H1 (cell line): ENCODE data around the gene THADA. TPM values are rescaled to one million over a fixed set of nuclear protein-coding genes. Genes with fewer than 3 reads are reported as not detected.
"Not testable (repeated sequence)": the region's sequence is repeated elsewhere in the genome, so short reads cannot be mapped to it uniquely, and the experiment has no call there.

Source experiments
- CTCF ChIA-PET: fragments of 300-600 bp; sonication (Branson Sonifier 250); formaldehyde crosslinking; loops from one replicate; lab custom pipeline; 2021; ENCODE audit not compliant: partially characterized antibody; lab: Charles Lee
- POLR2A ChIA-PET: fragments of 300-600 bp; sonication (Branson Sonifier 250); formaldehyde crosslinking; loops from one replicate; lab custom pipeline; 2021; ENCODE audit warnings: inconsistent platforms; ENCODE audit not compliant: partially characterized antibody; lab: Charles Lee
- DNase-seq, 2 experiments: peaks; one replicate each; pipeline versions ENCODE4 v3.0.0 to v3.0.0-alpha.2; 2010 to 2022; ENCODE audit warnings: low spot score in 2 of 2, low read depth in 1 of 2, mixed read lengths in 1 of 2
- FAIRE-seq: peaks from 2 replicates; lab custom pipeline; 2011; peaks lifted over from hg19 to GRCh38; lab: Jason Lieb, UNC
- H2AFZ ChIP-seq: 2 replicates; pipeline ENCODE4 v1.8.1; 2012; ENCODE audit warnings: low read length, inconsistent platforms
- H2AK5ac ChIP-seq: 2 replicates; pipeline ENCODE4 v1.6.1; 2013; ENCODE audit warnings: low read depth, low read length
- H2BK120ac ChIP-seq: replicated peaks from 2 replicates; pipeline ENCODE3; 2013; ENCODE audit warnings: low read depth, low read length, inconsistent platforms
- H2BK12ac ChIP-seq: 2 replicates; pipeline ENCODE4 v1.6.1; 2013; ENCODE audit warnings: low read depth, low read length
- H2BK15ac ChIP-seq: 2 replicates; pipeline ENCODE4 v1.6.1; 2013; ENCODE audit warnings: low read length
- H2BK20ac ChIP-seq: 2 replicates; pipeline ENCODE4 v1.6.1; 2013; ENCODE audit warnings: low read length
- H2BK5ac ChIP-seq: 2 replicates; pipeline ENCODE4 v1.6.1; 2013; ENCODE audit warnings: low read depth, low read length
- H3K14ac ChIP-seq: 2 replicates; pipeline ENCODE4 v1.6.1; 2013; ENCODE audit warnings: inconsistent platforms; ENCODE audit not compliant: insufficient read length
- H3K18ac ChIP-seq: 2 replicates; pipeline ENCODE4 v1.6.1; 2013; ENCODE audit warnings: low read length; ENCODE audit errors: extremely low read depth
- H3K23ac ChIP-seq: 2 replicates; pipeline ENCODE4 v1.6.1; 2013; ENCODE audit warnings: inconsistent platforms; ENCODE audit not compliant: insufficient read length
- H3K23me2 ChIP-seq: 2 replicates; pipeline ENCODE4 v1.6.1; 2013; ENCODE audit warnings: low read depth, low read length
- H3K27ac ChIP-seq: 2 replicates; pipeline ENCODE4 v1.6.1; 2011; ENCODE audit warnings: low read depth, low read length, inconsistent platforms
- H3K27me3 ChIP-seq, 4 experiments: replicated peaks in 1 of 4; 1 replicate in 1 of 4; 2 replicates in 3 of 4; pipeline versions ENCODE4 v1.6.1 to v1.8.1; 2011 to 2013; ENCODE audit warnings: low read length in 3 of 4, mild to moderate bottlenecking in 3 of 4, inconsistent platforms in 2 of 4, mixed read lengths in 2 of 4, moderate library complexity in 1 of 4; ENCODE audit not compliant: control insufficient read depth in 3 of 4, insufficient read depth in 3 of 4; ENCODE audit errors: extremely low read depth in 1 of 4
- H3K36me3 ChIP-seq, 4 experiments: 2 replicates each; pipeline versions ENCODE4 v1.6.1 to v1.8.1; 2011 to 2013; ENCODE audit warnings: mild to moderate bottlenecking in 4 of 4, low read length in 3 of 4, moderate library complexity in 2 of 4, control low read depth in 1 of 4, inconsistent platforms in 1 of 4; ENCODE audit not compliant: insufficient read depth in 4 of 4, control insufficient read depth in 2 of 4
- H3K4ac ChIP-seq: replicated peaks from 2 replicates; pipeline ENCODE3; 2013; ENCODE audit warnings: low read length, low read depth, mixed read lengths, inconsistent platforms; ENCODE audit not compliant: insufficient read length
- H3K4me1 ChIP-seq, 4 experiments: replicated peaks in 1 of 4; 1 replicate in 1 of 4; 2 replicates in 3 of 4; pipeline versions ENCODE4 v1.6.1 to v1.8.1; 2011 to 2013; ENCODE audit warnings: low read length in 3 of 4, inconsistent platforms in 2 of 4, mixed read lengths in 1 of 4; ENCODE audit not compliant: insufficient read depth in 4 of 4, control insufficient read depth in 3 of 4
- H3K4me2 ChIP-seq, 2 experiments: 2 replicates each; pipeline versions ENCODE4 v1.6.1 to v1.8.1; 2011 to 2013; ENCODE audit warnings: low read depth in 2 of 2, low read length in 2 of 2, control low read depth in 1 of 2, inconsistent platforms in 1 of 2, mild to moderate bottlenecking in 1 of 2; ENCODE audit not compliant: insufficient read depth in 1 of 2
- H3K4me3 ChIP-seq, 4 experiments: fragments of 200-600, 300-600 bp in 1 of 4; sonication (generic), shearing (Covaris generic), sonication (Bioruptor Twin) in 1 of 4; 2 replicates each; pipeline versions ENCODE4 v1.5.1 to v1.8.1; 2011 to 2016; ENCODE audit warnings: low read length in 4 of 4, low read depth in 3 of 4, control low read depth in 2 of 4, inconsistent platforms in 2 of 4, mild to moderate bottlenecking in 2 of 4, mixed read lengths in 1 of 4, moderate library complexity in 1 of 4; ENCODE audit not compliant: insufficient read depth in 2 of 4; ENCODE audit errors: extremely low read depth in 1 of 4
- H3K56ac ChIP-seq: replicated peaks from 2 replicates; pipeline ENCODE3; 2013; ENCODE audit warnings: low read depth, mild to moderate bottlenecking, mixed read lengths, low read length, inconsistent platforms; ENCODE audit not compliant: insufficient read length
- H3K79me1 ChIP-seq: 2 replicates; pipeline ENCODE4 v1.6.1; 2013; ENCODE audit warnings: low read depth, low read length, control low read depth
- H3K79me2 ChIP-seq, 2 experiments: 2 replicates each; pipeline versions ENCODE4 v1.6.1 to v1.8.1; 2012 to 2013; ENCODE audit warnings: low read length in 2 of 2, mild to moderate bottlenecking in 2 of 2, inconsistent platforms in 1 of 2; ENCODE audit not compliant: insufficient read depth in 2 of 2, control insufficient read depth in 1 of 2
- H3K9ac ChIP-seq, 4 experiments: replicated peaks in 1 of 4; 1 replicate in 1 of 4; 2 replicates in 3 of 4; pipeline versions ENCODE4 v1.6.1 to v1.8.1; 2011 to 2013; ENCODE audit warnings: low read depth in 3 of 4, low read length in 3 of 4, control low read depth in 2 of 4, mild to moderate bottlenecking in 2 of 4, moderate library complexity in 2 of 4, inconsistent platforms in 1 of 4; ENCODE audit errors: extremely low read depth in 1 of 4
- H3K9me3 ChIP-seq, 2 experiments: 2 replicates each; pipeline versions ENCODE4 v1.6.1 to v1.8.1; 2012 to 2013; ENCODE audit warnings: mild to moderate bottlenecking in 2 of 2, moderate library complexity in 2 of 2, control low read depth in 1 of 2, inconsistent platforms in 1 of 2, low read depth in 1 of 2, low read length in 1 of 2, mixed read lengths in 1 of 2; ENCODE audit not compliant: insufficient read depth in 2 of 2
- H4K20me1 ChIP-seq, 2 experiments: replicated peaks in 1 of 2; 2 replicates each; pipeline versions ENCODE3 to v1.8.1; 2011 to 2013; ENCODE audit warnings: inconsistent platforms in 2 of 2, low read length in 2 of 2, mild to moderate bottlenecking in 1 of 2; ENCODE audit not compliant: insufficient read depth in 2 of 2, control insufficient read depth in 1 of 2
- H4K5ac ChIP-seq: 2 replicates; pipeline ENCODE4 v1.6.1; 2013; ENCODE audit warnings: low read length, low read depth, mixed read lengths, inconsistent platforms; ENCODE audit not compliant: insufficient read length
- H4K8ac ChIP-seq: 2 replicates; pipeline ENCODE4 v1.8.0; 2013; ENCODE audit warnings: mild to moderate bottlenecking, moderate library complexity, low read length, inconsistent platforms; ENCODE audit not compliant: insufficient read depth; ENCODE audit errors: extremely low read depth
- H4K91ac ChIP-seq: replicated peaks from 2 replicates; pipeline ENCODE3; 2013; ENCODE audit warnings: low read length, mixed read lengths, inconsistent platforms; ENCODE audit not compliant: insufficient read length
- WGBS, 2 experiments: shearing (Covaris generic) in 1 of 2; methylation state at CpG; one replicate each; pipeline versions ENCODE4 v1.1.6 to v1.1.7; 2013 to 2015; ENCODE audit warnings: low lambda C conversion rate in 2 of 2, mixed read lengths in 2 of 2, inconsistent platforms in 1 of 2, low coverage in 1 of 2, missing lambda C conversion rate in 1 of 2; ENCODE audit not compliant: insufficient replicate concordance in 2 of 2, insufficient coverage in 1 of 2, insufficient read length in 1 of 2; ENCODE audit errors: extremely low coverage in 1 of 2, missing lambda C conversion rate in 1 of 2; 5-methylcytosine and 5-hydroxymethylcytosine counted together
- polyA plus RNA-seq, 7 experiments: library from polyadenylated mRNA; depleted of rRNA in 3 of 7; stranded (reverse) in 5 of 7; unstranded in 2 of 7; fragments of >200 nt in 5 of 7; fragments of 200-250 nt in 2 of 7; gene quantifications; 1 replicate in 5 of 7; 2 replicates in 1 of 7; 4 replicates in 1 of 7; pipeline versions ENCODE4 v1.2.1 to v1.2.3, GENCODE V29; 2011 to 2013; ENCODE audit warnings: missing spikeins in 2 of 7, mixed read lengths in 2 of 7
- total RNA-seq: library from RNA; stranded (reverse); fragmentation: NEBNext Ultra II Directional; extraction: Animal tissue kit (Norgen Biotek cat#: 25700); gene quantifications from 2 replicates; pipeline ENCODE4 v1.2.1, GENCODE V29; 2021

THADA gene
- total and polyA plus RNA-seq, 2 of the 8 experiments (the other 6 are each of a cell fraction or from before 2014, with no cell fraction given): 22.4 to 26.8 TPM

- CTCF ChIA-PET, H2BK120ac ChIP-seq, H2AFZ ChIP-seq, H3K23me2 ChIP-seq, FAIRE-seq, H3K4me3 ChIP-seq, H3K4me2 ChIP-seq, H4K91ac ChIP-seq, H2BK5ac ChIP-seq, H4K20me1 ChIP-seq, POLR2A ChIA-PET, H3K18ac ChIP-seq, H2BK20ac ChIP-seq, H3K56ac ChIP-seq, H3K36me3 ChIP-seq, H2BK15ac ChIP-seq, H3K27me3 ChIP-seq, H3K79me1 ChIP-seq, H4K8ac ChIP-seq, H2BK12ac ChIP-seq, H3K9ac ChIP-seq, H2AK5ac ChIP-seq, H3K14ac ChIP-seq, DNase-seq, H3K79me2 ChIP-seq, H4K5ac ChIP-seq, H3K4me1 ChIP-seq, H3K27ac ChIP-seq, H3K9me3 ChIP-seq, H3K4ac ChIP-seq, H3K23ac ChIP-seq: not testable (repeated sequence)
- no CpG with 5 or more reads among the region's 36 CpGs for WGBS, 2 experiments
Observed at GRCh38 chr2:43297740-43298139, 298.1 kb downstream of the THADA start.
